HEK293 (cell line): Measurements from ENCODE around the gene GALNT13.

ENCODE experiments used
- CTCF ChIA-PET: fragments of 350-600 bp; formaldehyde crosslinking; extraction: SDS; loops from one replicate; lab custom pipeline; 2021; ENCODE audit warnings: antibody characterized with exemption; lab: Yijun Ruan, JAX
- POLR2A ChIA-PET: fragments of 300-600 bp; formaldehyde crosslinking; extraction: SDS; loops from one replicate; lab custom pipeline; 2020; ENCODE audit warnings: antibody characterized with exemption, inconsistent platforms; lab: Yijun Ruan, JAX
- H3K27ac ChIP-seq: fragments of 200-500 bp; sonication (Bioruptor generic); 2 replicates; pipeline ENCODE4 v1.5.1; 2014; ENCODE audit warnings: low read depth, low read length, control low read depth, inconsistent platforms; ENCODE audit errors: extremely low read depth
- H3K36me3 ChIP-seq, 2 experiments: fragments of 200-500 bp in 1 of 2; sonication (Bioruptor generic) in 1 of 2; 1 replicate in 1 of 2; 2 replicates in 1 of 2; pipeline ENCODE4 v1.5.1; 2014 to 2017; ENCODE audit warnings: inconsistent platforms in 2 of 2, low read length in 2 of 2; ENCODE audit not compliant: control insufficient read depth in 2 of 2, insufficient read depth in 1 of 2
- H3K4me1 ChIP-seq: fragments of 200-500 bp; sonication (Bioruptor generic); 2 replicates; pipeline ENCODE4 v1.5.1; 2014; ENCODE audit warnings: mild to moderate bottlenecking, low read length, inconsistent platforms; ENCODE audit not compliant: control insufficient read depth, insufficient read depth
- H3K4me3 ChIP-seq: 2 replicates; pipeline ENCODE4 v1.5.1; 2011; ENCODE audit warnings: low read depth, mild to moderate bottlenecking, control low read depth, low read length, moderate library complexity
- H3K9me3 ChIP-seq: fragments of 200-500 bp; sonication (Bioruptor generic); 2 replicates; pipeline ENCODE4 v1.5.1; 2014; ENCODE audit warnings: low read depth, low read length, inconsistent platforms; ENCODE audit not compliant: control insufficient read depth, insufficient read depth
- REPIN1 ChIP-seq: fragments of 450-650 bp; formaldehyde crosslinking; IDR thresholded peaks from 2 replicates; pipeline ENCODE4 v1.5.1; 2017; ENCODE audit warnings: missing biosample characterization, missing genetic modification characterization, low read depth
- YY2 ChIP-seq: fragments of 450-650 bp; formaldehyde crosslinking; IDR thresholded peaks from 2 replicates; pipeline ENCODE4 v1.5.1; 2016; ENCODE audit warnings: missing biosample characterization, missing genetic modification characterization
- ZEB2 ChIP-seq: fragments of 450-650 bp; formaldehyde crosslinking; IDR thresholded peaks from 2 replicates; pipeline ENCODE4 v1.5.1; 2016; ENCODE audit warnings: missing biosample characterization, missing genetic modification characterization
- ZNF121 ChIP-seq: fragments of 450-650 bp; formaldehyde crosslinking; IDR thresholded peaks from 2 replicates; pipeline ENCODE4 v1.5.1; 2016; ENCODE audit warnings: missing biosample characterization, missing genetic modification characterization
- ZNF248 ChIP-seq: fragments of 450-650 bp; formaldehyde crosslinking; IDR thresholded peaks from 2 replicates; pipeline ENCODE4 v1.5.1; 2017; ENCODE audit warnings: missing biosample characterization, missing genetic modification characterization
- ZNF394 ChIP-seq: fragments of 450-650 bp; formaldehyde crosslinking; IDR thresholded peaks from 2 replicates; pipeline ENCODE4 v1.5.1; 2016; ENCODE audit warnings: missing biosample characterization, missing genetic modification characterization, mild to moderate bottlenecking, moderate library complexity, borderline replicate concordance
- ZNF501 ChIP-seq: fragments of 450-650 bp; formaldehyde crosslinking; IDR thresholded peaks from 2 replicates; pipeline ENCODE4 v1.5.1; 2016; ENCODE audit warnings: missing biosample characterization, missing genetic modification characterization
- ZNF549 ChIP-seq: fragments of 450-650 bp; IDR thresholded peaks from 2 replicates; pipeline ENCODE4 v1.5.1; 2018; ENCODE audit warnings: missing biosample characterization, missing genetic modification characterization, mild to moderate bottlenecking, inconsistent platforms, moderate library complexity
- ZNF658 ChIP-seq: fragments of 450-650 bp; formaldehyde crosslinking; IDR thresholded peaks from 2 replicates; pipeline ENCODE4; 2016; ENCODE audit warnings: missing biosample characterization, missing genetic modification characterization
- ZNF701 ChIP-seq: fragments of 450-650 bp; formaldehyde crosslinking; IDR thresholded peaks from 2 replicates; pipeline ENCODE4 v1.5.1; 2016; ENCODE audit warnings: missing biosample characterization, missing genetic modification characterization
- TF ChIP-seq, protein P1 (sequence below): fragments of 450-650 bp; formaldehyde crosslinking; IDR thresholded peaks from 2 replicates; pipeline ENCODE4 v1.5.1; 2016; ENCODE audit warnings: missing biosample characterization, missing genetic modification characterization, low read depth
- TF ChIP-seq, protein P2 (sequence below): fragments of 450-650 bp; formaldehyde crosslinking; IDR thresholded peaks from 2 replicates; pipeline ENCODE4 v1.5.0; 2017; ENCODE audit warnings: missing biosample characterization, missing genetic modification characterization, borderline replicate concordance
- TF ChIP-seq, protein P3 (sequence below): fragments of 450-650 bp; formaldehyde crosslinking; IDR thresholded peaks from 2 replicates; pipeline ENCODE4 v1.5.1; 2016; ENCODE audit warnings: missing biosample characterization, missing genetic modification characterization, borderline replicate concordance
- TF ChIP-seq, protein P4 (sequence below): fragments of 450-650 bp; formaldehyde crosslinking; IDR thresholded peaks from 2 replicates; pipeline ENCODE4 v1.5.1; 2016; ENCODE audit warnings: missing biosample characterization, missing genetic modification characterization
- TF ChIP-seq, protein P5 (sequence below): sonication (generic); formaldehyde crosslinking; IDR thresholded peaks from 2 replicates; pipeline ENCODE4 v1.8.1; 2022; ENCODE audit warnings: mild to moderate bottlenecking, moderate library complexity, missing genetic modification reagents
- TF ChIP-seq, protein P6 (sequence below): fragments of 450-650 bp; formaldehyde crosslinking; IDR thresholded peaks from 2 replicates; pipeline ENCODE4 v1.5.1; 2017; ENCODE audit warnings: missing biosample characterization, missing genetic modification characterization

GALNT13 gene

DNA sequence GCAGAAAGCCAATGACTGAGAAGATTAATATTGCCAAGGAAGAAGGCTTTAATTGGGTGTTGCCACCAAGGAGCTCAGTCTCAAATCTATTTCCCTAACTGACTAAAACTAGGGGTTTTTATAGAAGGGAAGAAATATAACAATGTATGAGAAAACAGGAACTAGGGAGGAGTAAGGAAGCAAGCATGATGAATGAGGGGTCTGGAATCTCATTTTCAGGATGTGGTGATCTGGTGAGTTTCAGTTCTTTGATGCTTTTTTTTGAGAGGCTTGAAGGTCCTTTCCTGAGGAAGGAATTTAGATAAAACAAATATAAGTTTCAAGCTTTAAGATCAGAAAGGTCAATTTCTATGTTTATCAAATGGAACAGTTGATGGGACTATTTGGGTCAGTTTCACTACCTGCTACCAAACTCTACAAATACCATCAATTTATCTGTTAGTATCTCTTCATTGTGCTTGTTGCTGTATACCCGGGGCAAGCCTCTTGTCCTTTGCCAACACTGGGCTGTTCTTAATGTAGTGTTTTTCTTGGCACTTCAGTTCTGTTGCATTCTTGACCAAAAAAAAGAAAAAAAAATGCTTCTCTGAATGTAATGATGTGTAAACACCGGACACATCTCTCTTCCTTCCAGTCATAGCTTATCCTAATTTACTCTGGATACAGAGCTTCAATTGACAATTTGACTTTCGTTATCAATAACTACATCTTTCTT is 357.0 kb downstream of the GALNT13 start (continued):
- TF ChIP-seq, protein P1, sequence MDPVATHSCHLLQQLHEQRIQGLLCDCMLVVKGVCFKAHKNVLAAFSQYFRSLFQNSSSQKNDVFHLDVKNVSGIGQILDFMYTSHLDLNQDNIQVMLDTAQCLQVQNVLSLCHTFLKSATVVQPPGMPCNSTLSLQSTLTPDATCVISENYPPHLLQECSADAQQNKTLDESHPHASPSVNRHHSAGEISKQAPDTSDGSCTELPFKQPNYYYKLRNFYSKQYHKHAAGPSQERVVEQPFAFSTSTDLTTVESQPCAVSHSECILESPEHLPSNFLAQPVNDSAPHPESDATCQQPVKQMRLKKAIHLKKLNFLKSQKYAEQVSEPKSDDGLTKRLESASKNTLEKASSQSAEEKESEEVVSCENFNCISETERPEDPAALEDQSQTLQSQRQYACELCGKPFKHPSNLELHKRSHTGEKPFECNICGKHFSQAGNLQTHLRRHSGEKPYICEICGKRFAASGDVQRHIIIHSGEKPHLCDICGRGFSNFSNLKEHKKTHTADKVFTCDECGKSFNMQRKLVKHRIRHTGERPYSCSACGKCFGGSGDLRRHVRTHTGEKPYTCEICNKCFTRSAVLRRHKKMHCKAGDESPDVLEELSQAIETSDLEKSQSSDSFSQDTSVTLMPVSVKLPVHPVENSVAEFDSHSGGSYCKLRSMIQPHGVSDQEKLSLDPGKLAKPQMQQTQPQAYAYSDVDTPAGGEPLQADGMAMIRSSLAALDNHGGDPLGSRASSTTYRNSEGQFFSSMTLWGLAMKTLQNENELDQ (tag by site-specific recombination) = no peak
- TF ChIP-seq, protein P2, sequence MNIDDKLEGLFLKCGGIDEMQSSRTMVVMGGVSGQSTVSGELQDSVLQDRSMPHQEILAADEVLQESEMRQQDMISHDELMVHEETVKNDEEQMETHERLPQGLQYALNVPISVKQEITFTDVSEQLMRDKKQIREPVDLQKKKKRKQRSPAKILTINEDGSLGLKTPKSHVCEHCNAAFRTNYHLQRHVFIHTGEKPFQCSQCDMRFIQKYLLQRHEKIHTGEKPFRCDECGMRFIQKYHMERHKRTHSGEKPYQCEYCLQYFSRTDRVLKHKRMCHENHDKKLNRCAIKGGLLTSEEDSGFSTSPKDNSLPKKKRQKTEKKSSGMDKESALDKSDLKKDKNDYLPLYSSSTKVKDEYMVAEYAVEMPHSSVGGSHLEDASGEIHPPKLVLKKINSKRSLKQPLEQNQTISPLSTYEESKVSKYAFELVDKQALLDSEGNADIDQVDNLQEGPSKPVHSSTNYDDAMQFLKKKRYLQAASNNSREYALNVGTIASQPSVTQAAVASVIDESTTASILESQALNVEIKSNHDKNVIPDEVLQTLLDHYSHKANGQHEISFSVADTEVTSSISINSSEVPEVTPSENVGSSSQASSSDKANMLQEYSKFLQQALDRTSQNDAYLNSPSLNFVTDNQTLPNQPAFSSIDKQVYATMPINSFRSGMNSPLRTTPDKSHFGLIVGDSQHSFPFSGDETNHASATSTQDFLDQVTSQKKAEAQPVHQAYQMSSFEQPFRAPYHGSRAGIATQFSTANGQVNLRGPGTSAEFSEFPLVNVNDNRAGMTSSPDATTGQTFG (tag by site-specific recombination) = no peak
- TF ChIP-seq ZEB2 (tag by site-specific recombination) = no peak
- TF ChIP-seq ZNF549 (tag by site-specific recombination) = no peak
- no peak for TF ChIP-seq ZNF701 (tag by site-specific recombination)

DNA sequence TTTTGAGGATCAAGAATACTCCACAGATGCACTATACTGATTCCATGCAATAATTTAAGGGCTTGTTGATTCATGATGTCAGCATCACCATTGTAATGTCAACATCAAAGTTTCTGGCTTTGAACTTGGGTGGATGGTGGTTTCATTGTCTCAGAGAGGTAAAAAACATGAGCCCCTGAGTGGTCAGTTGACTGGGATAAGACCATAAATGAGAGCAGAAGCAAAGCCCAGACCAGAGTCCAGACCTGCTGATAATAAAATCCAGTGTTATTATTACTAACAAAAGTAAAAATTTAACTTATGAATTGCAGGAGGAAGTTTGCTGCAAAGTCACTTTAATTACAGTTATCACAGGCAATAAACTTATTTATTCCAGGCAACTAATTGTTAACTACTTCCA is 358.2 kb downstream of the GALNT13 start:
- H3K9me3 ChIP-seq = no peaks in the 10 kb centered on the region
- no peak overlapping the region for H3K27ac ChIP-seq
- no peaks in the 10 kb centered on the region for H3K36me3 ChIP-seq
- TF ChIP-seq, protein P3, sequence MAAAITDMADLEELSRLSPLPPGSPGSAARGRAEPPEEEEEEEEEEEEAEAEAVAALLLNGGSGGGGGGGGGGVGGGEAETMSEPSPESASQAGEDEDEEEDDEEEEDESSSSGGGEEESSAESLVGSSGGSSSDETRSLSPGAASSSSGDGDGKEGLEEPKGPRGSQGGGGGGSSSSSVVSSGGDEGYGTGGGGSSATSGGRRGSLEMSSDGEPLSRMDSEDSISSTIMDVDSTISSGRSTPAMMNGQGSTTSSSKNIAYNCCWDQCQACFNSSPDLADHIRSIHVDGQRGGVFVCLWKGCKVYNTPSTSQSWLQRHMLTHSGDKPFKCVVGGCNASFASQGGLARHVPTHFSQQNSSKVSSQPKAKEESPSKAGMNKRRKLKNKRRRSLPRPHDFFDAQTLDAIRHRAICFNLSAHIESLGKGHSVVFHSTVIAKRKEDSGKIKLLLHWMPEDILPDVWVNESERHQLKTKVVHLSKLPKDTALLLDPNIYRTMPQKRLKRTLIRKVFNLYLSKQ (tag by site-specific recombination) = no peak
- TF ChIP-seq ZNF501 (tag by site-specific recombination) (no peak), ZNF121 (no peak), ZNF394 (tag by site-specific recombination) (no peak), ZNF658 (tag by site-specific recombination) (no peak), ZNF248 (tag by site-specific recombination) (no peak), REPIN1 (tag by site-specific recombination) (no peak), YY2 (no peak)
- TF ChIP-seq, protein P4, sequence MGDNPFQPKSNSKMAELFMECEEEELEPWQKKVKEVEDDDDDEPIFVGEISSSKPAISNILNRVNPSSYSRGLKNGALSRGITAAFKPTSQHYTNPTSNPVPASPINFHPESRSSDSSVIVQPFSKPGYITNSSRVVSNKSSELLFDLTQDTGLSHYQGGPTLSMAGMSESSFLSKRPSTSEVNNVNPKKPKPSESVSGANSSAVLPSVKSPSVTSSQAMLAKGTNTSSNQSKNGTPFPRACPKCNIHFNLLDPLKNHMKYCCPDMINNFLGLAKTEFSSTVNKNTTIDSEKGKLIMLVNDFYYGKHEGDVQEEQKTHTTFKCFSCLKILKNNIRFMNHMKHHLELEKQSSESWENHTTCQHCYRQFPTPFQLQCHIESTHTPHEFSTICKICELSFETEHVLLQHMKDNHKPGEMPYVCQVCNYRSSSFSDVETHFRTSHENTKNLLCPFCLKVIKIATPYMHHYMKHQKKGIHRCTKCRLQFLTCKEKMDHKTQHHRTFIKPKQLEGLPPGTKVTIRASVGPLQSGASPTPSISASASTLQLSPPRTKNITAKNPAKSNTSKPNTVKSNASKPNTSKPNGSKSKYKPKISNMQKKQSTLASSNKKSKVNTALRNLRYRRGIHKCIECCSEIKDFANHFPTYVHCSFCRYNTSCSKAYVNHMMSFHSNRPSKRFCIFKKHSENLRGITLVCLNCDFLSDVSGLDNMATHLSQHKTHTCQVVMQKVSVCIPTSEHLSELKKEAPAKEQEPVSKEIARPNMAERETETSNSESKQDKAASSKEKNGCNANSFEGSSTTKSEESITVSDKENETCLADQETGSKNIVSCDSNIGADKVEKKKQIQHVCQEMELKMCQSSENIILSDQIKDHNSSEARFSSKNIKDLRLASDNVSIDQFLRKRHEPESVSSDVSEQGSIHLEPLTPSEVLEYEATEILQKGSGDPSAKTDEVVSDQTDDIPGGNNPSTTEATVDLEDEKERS (tag by site-specific recombination) = no peak
- TF ChIP-seq, protein P5, sequence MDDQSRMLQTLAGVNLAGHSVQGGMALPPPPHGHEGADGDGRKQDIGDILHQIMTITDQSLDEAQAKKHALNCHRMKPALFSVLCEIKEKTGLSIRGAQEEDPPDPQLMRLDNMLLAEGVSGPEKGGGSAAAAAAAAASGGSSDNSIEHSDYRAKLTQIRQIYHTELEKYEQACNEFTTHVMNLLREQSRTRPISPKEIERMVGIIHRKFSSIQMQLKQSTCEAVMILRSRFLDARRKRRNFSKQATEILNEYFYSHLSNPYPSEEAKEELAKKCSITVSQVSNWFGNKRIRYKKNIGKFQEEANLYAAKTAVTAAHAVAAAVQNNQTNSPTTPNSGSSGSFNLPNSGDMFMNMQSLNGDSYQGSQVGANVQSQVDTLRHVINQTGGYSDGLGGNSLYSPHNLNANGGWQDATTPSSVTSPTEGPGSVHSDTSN = no peak
- TF ChIP-seq, protein P6, sequence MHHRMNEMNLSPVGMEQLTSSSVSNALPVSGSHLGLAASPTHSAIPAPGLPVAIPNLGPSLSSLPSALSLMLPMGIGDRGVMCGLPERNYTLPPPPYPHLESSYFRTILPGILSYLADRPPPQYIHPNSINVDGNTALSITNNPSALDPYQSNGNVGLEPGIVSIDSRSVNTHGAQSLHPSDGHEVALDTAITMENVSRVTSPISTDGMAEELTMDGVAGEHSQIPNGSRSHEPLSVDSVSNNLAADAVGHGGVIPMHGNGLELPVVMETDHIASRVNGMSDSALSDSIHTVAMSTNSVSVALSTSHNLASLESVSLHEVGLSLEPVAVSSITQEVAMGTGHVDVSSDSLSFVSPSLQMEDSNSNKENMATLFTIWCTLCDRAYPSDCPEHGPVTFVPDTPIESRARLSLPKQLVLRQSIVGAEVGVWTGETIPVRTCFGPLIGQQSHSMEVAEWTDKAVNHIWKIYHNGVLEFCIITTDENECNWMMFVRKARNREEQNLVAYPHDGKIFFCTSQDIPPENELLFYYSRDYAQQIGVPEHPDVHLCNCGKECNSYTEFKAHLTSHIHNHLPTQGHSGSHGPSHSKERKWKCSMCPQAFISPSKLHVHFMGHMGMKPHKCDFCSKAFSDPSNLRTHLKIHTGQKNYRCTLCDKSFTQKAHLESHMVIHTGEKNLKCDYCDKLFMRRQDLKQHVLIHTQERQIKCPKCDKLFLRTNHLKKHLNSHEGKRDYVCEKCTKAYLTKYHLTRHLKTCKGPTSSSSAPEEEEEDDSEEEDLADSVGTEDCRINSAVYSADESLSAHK (tag by site-specific recombination) = no peak
- TF ChIP-seq, protein P1 (tag by site-specific recombination) = no peak
- no peak overlapping the region for H3K4me3 ChIP-seq
- no peaks in the 10 kb centered on the region for H3K4me1 ChIP-seq
- ChIA-PET POLR2A (no interaction called here), CTCF (no interaction called here)
